GM19397 (cell line): Measurements from ENCODE around the gene GABRG1.

Source experiments
- ATAC-seq: cut with Tn5 transposase; IDR thresholded peaks from one replicate; pipeline ENCODE4 v1.9.1; 2021; ENCODE audit warnings: mild to moderate bottlenecking, moderate library complexity; ENCODE audit not compliant: unreplicated experiment

The GABRG1 gene

GRCh38 chr4:46123913-46124755 is at the start of gene GABRG1:
GABRG1 (minus strand) TSS chr4:46124054; CDS start chr4:46123913, 141 bp downstream.
- ATAC-seq = no peak

- no peak for ATAC-seq
These were observed 23.1 kb upstream of the GABRG1 start for GRCh38 chr4:46146993-46147392.

GRCh38 chr4:46131498-46132057 is 7.7 kb upstream of the GABRG1 start:
- no peak for ATAC-seq

GRCh38 chr4:46124773-46125413 is 1.0 kb upstream of the GABRG1 start:
- no peak for ATAC-seq

GRCh38 chr4:46081674-46082073 is 42.2 kb downstream of the GABRG1 start:
- no peak for ATAC-seq

GRCh38 chr4:46081248-46081647 is 42.6 kb downstream of the GABRG1 start:
- ATAC-seq = no peak

- no peak for ATAC-seq
These were observed 50.1 kb downstream of the GABRG1 start for GRCh38 chr4:46073778-46074177.

GRCh38 chr4:46051392-46051791 is 72.5 kb downstream of the GABRG1 start:
- no peak for ATAC-seq

GRCh38 chr4:46032056-46032455 is 91.8 kb downstream of the GABRG1 start:
- no peak for ATAC-seq

- no peak for ATAC-seq
These were observed 107.5 kb downstream of the GABRG1 start for GRCh38 chr4:46016306-46016705.

GRCh38 chr4:45992728-45993127 is 131.1 kb downstream of the GABRG1 start:
- ATAC-seq = no peak

GRCh38 chr4:45989775-45990174 is 134.1 kb downstream of the GABRG1 start:
- no peak for ATAC-seq

GRCh38 chr4:45987858-45988257 is 136.0 kb downstream of the GABRG1 start:
- ATAC-seq = no peak
